ENCODE measurements around the gene C4orf50.

Gene C4orf50

DNA sequence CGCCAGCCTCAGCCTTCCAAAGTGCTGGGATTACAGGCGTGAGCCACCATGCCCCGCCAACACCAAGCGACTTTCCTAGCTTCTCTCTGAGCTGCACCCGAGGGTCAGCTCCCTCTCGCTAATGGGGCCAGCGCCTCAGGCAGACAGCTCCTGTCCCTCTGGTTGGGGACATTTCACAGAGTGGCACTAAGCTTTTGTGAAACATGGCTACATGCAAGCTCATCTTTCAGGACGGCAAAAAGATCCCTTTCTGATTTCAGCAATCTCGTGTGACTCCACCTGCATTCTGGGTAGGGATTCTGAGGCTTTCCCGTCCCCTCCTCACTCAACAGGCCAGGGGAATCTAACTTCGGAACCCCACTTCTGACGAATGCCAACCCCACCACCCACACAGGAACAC, 31.0 kb upstream of the C4orf50 start:
- Mint-ChIP-seq H3K9me3 (no peaks in the 10 kb centered on the region), H3K4me3 (no peak overlapping the region), H3K4me1 (no peaks in the 10 kb centered on the region), H3K27me3 (peaks cover 1% of the 10 kb centered on the region), H3K27ac (no peak overlapping the region), H3K36me3 (no peaks in the 10 kb centered on the region)

DNA sequence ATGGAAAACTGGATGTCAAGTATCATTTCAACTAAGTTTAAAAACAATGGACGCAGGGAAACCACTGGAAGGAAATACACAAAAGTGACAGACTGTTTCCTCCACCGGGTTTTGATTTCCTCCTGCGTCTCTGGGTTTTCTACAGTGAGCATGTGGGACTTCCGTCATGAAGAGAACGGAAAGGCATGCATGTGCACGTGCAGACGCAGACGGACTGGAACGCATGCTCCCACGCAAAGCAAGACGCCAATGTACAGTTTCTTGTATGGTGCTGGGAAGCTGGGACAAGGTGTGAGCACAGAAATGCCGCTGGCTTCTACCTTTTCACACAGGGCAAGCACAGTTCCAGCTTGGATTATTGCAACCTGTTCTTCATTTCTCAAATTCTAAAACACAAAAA, 30.3 kb upstream of the C4orf50 start:
- H3K4me3 Mint-ChIP-seq, result no peak overlapping the region
- no peak overlapping the region for H3K27ac Mint-ChIP-seq
- H3K9me3 Mint-ChIP-seq, result no peaks in the 10 kb centered on the region
- peaks cover 1% of the 10 kb centered on the region for H3K27me3 Mint-ChIP-seq
- no peaks in the 10 kb centered on the region for H3K4me1 Mint-ChIP-seq
- no peaks in the 10 kb centered on the region for H3K36me3 Mint-ChIP-seq

- no peaks in the 10 kb centered on the region for H3K9me3 Mint-ChIP-seq
- peaks cover 1% of the 10 kb centered on the region for H3K27me3 Mint-ChIP-seq
- no peaks in the 10 kb centered on the region for H3K36me3 Mint-ChIP-seq
- no peak overlapping the region for H3K4me3 Mint-ChIP-seq
- H3K27ac Mint-ChIP-seq, result no peak overlapping the region
- no peaks in the 10 kb centered on the region for H3K4me1 Mint-ChIP-seq
These were observed 29.0 kb upstream of the C4orf50 start for GRCh38 chr4:6047130-6047673.

DNA sequence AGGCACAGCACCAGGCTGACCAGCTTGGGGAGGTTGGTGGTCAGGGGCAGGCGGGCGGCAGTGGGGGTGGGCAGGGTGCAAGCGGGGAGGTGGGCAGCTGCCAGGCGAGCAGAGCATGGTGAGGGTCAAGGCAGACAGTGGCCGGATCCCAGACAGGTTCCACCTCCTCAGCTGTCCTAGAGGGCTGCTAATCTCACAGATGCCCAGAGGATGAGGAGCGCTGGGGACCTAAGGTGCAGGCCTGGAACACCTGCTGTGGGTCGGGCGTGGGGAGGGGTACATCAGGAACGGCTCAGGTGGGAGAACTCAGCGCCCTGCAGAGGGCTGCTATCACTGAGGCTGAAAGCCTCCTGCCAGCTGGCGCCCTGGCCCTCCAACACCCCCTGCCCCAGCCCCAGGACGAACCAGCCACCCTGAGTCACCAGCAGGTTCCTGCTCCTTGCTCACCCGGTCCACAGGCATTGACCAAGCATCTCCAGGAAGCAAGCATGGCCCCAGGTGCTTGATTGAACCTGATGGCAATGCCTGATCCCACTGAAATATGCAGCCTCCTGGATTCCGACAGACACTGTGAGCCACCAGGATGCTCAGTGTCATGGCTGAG, 28.4 kb upstream of the C4orf50 start:
- no peaks in the 10 kb centered on the region for H3K36me3 Mint-ChIP-seq
- H3K27ac Mint-ChIP-seq, result no peak overlapping the region
- no peaks in the 10 kb centered on the region for H3K4me1 Mint-ChIP-seq
- no peak overlapping the region for H3K4me3 Mint-ChIP-seq
- no peaks in the 10 kb centered on the region for H3K9me3 Mint-ChIP-seq
- H3K27me3 Mint-ChIP-seq, result peaks cover 1% of the 10 kb centered on the region

DNA sequence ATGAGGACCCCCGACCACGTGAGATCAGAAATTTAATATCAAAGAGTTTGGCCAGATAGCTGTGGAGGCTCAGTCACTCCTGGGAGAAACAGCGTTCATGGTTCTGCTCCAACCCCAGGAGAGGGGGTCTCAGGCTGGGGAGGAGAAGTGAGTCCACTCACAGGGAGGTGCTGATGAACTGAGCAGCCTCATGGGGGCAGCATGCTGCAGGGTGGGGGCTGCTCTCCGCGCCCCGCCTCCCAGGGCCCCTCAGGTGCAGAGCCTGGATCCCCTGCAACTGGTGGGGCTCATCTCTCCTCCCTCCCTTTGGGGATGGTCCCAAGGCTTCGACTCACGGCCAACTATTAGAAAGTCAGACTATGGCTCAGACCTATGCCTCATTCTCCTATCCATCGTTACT, 26.6 kb upstream of the C4orf50 start:
- Mint-ChIP-seq H3K27me3 (peaks cover 1% of the 10 kb centered on the region), H3K4me3 (no peak overlapping the region), H3K36me3 (no peaks in the 10 kb centered on the region), H3K4me1 (no peaks in the 10 kb centered on the region), H3K27ac (no peak overlapping the region), H3K9me3 (no peaks in the 10 kb centered on the region)

DNA sequence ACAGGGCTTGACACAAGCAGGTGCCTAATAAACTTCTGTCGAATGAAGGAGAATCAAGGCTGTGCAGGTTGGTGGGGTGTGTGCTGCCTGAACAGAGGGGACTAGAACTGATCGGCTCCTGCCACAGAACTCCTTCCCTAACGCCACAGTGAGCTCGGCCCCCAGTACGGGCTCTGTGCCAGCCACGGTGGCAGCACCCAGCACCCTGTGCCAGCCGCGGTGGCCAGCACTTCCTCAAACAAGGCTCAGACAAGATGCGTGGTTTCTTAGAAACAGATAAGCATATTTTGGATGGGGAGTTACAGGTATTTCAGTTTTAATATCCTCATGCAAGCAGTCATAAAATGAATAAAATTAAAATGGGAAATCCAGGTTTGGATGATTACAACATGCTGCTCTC, 26.0 kb upstream of the C4orf50 start:
- Mint-ChIP-seq H3K9me3 (no peaks in the 10 kb centered on the region), H3K27ac (no peak overlapping the region), H3K36me3 (no peaks in the 10 kb centered on the region), H3K4me1 (no peaks in the 10 kb centered on the region), H3K4me3 (no peak overlapping the region), H3K27me3 (peaks cover 1% of the 10 kb centered on the region)

DNA sequence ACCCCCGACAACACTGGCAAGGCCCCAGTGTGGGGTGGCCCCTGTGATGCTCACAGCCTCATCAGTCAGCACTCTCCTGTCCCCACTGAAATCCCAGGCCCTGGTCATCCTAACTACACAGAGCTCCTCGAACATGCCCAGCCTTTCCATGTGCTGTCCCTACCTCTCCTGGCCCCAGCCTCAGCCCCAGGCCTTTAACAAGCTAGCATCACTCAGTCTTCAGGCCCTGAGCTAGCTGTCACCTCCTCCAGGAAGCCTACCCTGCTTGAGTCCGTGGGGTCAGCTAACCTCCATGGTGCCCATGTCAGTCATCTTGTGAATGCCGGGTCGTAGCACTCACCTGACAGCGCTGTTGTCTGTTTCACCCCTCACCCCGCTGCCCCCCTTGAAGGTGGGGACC, 25.6 kb upstream of the C4orf50 start:
- H3K9me3 Mint-ChIP-seq, result no peaks in the 10 kb centered on the region
- no peaks in the 10 kb centered on the region for H3K36me3 Mint-ChIP-seq
- peaks cover 1% of the 10 kb centered on the region for H3K27me3 Mint-ChIP-seq
- H3K27ac Mint-ChIP-seq, result no peak overlapping the region
- H3K4me3 Mint-ChIP-seq, result no peak overlapping the region
- H3K4me1 Mint-ChIP-seq, result no peaks in the 10 kb centered on the region

- H3K4me3 Mint-ChIP-seq, result no peak overlapping the region
- H3K27me3 Mint-ChIP-seq, result peaks cover 1% of the 10 kb centered on the region
- no peak overlapping the region for H3K27ac Mint-ChIP-seq
- H3K36me3 Mint-ChIP-seq, result no peaks in the 10 kb centered on the region
- no peaks in the 10 kb centered on the region for H3K4me1 Mint-ChIP-seq
- no peaks in the 10 kb centered on the region for H3K9me3 Mint-ChIP-seq
These were observed 25.0 kb upstream of the C4orf50 start for GRCh38 chr4:6043188-6043587.

GRCh38 chr4:6042293-6043063, 24.2 kb upstream of the C4orf50 start:
- Mint-ChIP-seq H3K36me3 (no peaks in the 10 kb centered on the region), H3K4me3 (no peak overlapping the region), H3K9me3 (no peaks in the 10 kb centered on the region), H3K4me1 (no peaks in the 10 kb centered on the region), H3K27me3 (peaks cover 1% of the 10 kb centered on the region), H3K27ac (no peak overlapping the region)

GRCh38 chr4:6041800-6042199, 23.6 kb upstream of the C4orf50 start:
- no peaks in the 10 kb centered on the region for H3K36me3 Mint-ChIP-seq
- no peaks in the 10 kb centered on the region for H3K9me3 Mint-ChIP-seq
- no peaks in the 10 kb centered on the region for H3K4me1 Mint-ChIP-seq
- no peak overlapping the region for H3K4me3 Mint-ChIP-seq
- no peak overlapping the region for H3K27ac Mint-ChIP-seq
- H3K27me3 Mint-ChIP-seq, result peaks cover 1% of the 10 kb centered on the region

- Mint-ChIP-seq H3K4me1 (no peaks in the 10 kb centered on the region), H3K36me3 (no peaks in the 10 kb centered on the region), H3K9me3 (no peaks in the 10 kb centered on the region), H3K4me3 (no peak overlapping the region), H3K27me3 (no peaks in the 10 kb centered on the region), H3K27ac (no peak overlapping the region)
These were observed 20.5 kb upstream of the C4orf50 start for GRCh38 chr4:6038711-6039110.

- H3K36me3 Mint-ChIP-seq, result no peaks in the 10 kb centered on the region
- no peak overlapping the region for H3K4me3 Mint-ChIP-seq
- no peaks in the 10 kb centered on the region for H3K9me3 Mint-ChIP-seq
- H3K27ac Mint-ChIP-seq, result no peak overlapping the region
- H3K4me1 Mint-ChIP-seq, result no peaks in the 10 kb centered on the region
- no peaks in the 10 kb centered on the region for H3K27me3 Mint-ChIP-seq
These were observed 17.6 kb upstream of the C4orf50 start for GRCh38 chr4:6035786-6036185.

DNA sequence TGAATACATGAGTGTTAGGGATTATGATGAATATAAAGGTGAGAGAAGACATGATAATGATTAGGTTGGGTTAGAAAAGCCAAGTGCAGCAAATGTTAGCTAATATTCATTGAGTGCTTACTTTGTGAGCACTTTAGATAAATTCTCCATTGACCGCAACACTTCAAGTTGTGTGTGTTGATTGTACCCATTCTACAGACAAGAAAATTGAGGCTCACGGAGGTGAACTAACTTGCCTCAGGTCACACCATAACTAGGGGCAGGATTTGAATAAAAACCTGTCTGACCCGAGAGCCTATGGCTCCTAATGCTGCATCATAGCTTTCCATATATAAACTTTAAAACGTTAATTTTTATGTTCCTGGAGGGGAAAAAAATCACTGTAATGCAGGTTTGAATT, 15.2 kb upstream of the C4orf50 start:
- H3K4me3 Mint-ChIP-seq, result no peak overlapping the region
- no peaks in the 10 kb centered on the region for H3K36me3 Mint-ChIP-seq
- no peaks in the 10 kb centered on the region for H3K4me1 Mint-ChIP-seq
- H3K9me3 Mint-ChIP-seq, result no peaks in the 10 kb centered on the region
- no peak overlapping the region for H3K27ac Mint-ChIP-seq
- no peaks in the 10 kb centered on the region for H3K27me3 Mint-ChIP-seq

DNA sequence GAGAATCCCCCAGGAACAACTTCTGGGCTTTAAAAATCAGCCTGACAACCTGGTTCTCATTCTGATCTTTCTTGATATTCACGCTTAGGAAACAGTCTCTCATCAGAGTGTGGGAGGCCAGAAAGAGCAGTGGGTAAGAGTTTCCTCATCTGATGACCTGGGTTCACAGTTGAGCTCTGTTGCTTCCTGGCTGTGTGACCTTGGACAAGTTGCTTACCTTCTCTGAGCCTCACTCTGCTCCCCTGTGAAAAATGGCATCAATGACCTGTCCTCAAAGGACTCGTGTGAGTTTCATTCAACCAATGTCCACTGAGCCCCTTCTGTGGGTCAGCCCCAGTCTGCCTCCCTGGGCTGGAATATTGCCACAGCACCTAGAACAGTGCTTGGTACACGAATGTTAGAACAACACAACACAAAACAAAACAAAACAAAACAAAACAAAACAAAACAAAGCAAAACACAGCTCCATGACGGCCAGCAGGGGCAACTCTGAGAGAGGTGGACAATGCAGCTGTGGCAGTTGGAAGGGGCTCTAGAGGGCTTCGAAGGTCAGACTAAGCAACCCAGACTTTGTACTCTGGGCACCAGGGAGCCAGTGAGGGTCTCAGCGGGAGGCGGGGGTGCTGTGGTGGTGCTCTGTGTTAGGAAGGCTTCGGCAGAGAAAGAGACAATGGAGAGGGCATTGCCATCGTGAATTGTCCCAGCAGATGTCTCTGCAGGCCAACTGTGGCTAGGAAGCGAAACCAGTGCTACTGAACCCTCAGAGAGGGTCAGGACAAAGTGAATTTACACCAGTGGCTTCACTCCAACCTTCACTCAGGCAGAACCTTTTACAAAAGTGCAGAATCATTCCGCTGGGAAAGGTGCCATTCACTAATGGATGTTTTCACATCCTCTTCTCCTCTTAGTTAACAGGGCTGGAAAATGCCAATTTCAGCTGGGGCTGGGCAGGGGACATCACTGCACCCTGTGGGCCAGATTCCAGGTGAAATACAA, 14.3 kb upstream of the C4orf50 start:
- Mint-ChIP-seq H3K27me3 (no peaks in the 10 kb centered on the region), H3K27ac (no peak overlapping the region), H3K4me3 (no peak overlapping the region), H3K4me1 (no peaks in the 10 kb centered on the region), H3K9me3 (no peaks in the 10 kb centered on the region), H3K36me3 (no peaks in the 10 kb centered on the region)

DNA sequence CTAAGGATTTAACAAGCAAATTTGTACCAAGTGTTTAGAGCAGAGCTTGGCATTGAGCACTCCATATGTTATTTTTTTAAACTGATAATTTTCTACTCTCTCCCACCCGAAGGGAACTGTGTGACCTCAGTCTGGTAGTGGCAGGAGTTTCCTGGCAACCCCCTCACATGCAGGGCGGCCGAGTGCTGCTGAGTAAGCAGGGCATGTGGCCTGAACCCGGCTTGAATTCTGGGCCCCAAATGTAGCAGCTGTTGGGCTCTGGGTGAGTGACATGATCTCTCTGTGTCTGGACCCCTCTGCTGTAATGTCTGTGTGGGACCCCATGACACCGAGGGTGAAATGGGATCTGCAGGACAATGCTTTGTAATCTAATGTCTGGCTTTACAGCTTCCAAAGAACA, 13.6 kb upstream of the C4orf50 start:
- Mint-ChIP-seq H3K36me3 (no peaks in the 10 kb centered on the region), H3K27ac (no peak overlapping the region), H3K4me3 (no peak overlapping the region), H3K27me3 (no peaks in the 10 kb centered on the region), H3K9me3 (no peaks in the 10 kb centered on the region), H3K4me1 (no peaks in the 10 kb centered on the region)

- H3K36me3 Mint-ChIP-seq, result no peaks in the 10 kb centered on the region
- H3K27ac Mint-ChIP-seq, result no peak overlapping the region
- no peaks in the 10 kb centered on the region for H3K4me1 Mint-ChIP-seq
- H3K27me3 Mint-ChIP-seq, result no peaks in the 10 kb centered on the region
- no peak overlapping the region for H3K4me3 Mint-ChIP-seq
- no peaks in the 10 kb centered on the region for H3K9me3 Mint-ChIP-seq
These were observed 12.4 kb upstream of the C4orf50 start for GRCh38 chr4:6030679-6031078.
